Measurements from ENCODE around the gene DMBX1. TPM values are rescaled to one million over a fixed set of nuclear protein-coding genes. Genes with fewer than 3 reads are reported as not detected.

Gene DMBX1
- total and polyA plus RNA-seq, 9 of the 15 experiments (the other 6 are each of a cell fraction or from before 2014, with no cell fraction given), result 0.25 to 4.3 (median 1.0) TPM

- TF ChIP-seq, protein P1, sequence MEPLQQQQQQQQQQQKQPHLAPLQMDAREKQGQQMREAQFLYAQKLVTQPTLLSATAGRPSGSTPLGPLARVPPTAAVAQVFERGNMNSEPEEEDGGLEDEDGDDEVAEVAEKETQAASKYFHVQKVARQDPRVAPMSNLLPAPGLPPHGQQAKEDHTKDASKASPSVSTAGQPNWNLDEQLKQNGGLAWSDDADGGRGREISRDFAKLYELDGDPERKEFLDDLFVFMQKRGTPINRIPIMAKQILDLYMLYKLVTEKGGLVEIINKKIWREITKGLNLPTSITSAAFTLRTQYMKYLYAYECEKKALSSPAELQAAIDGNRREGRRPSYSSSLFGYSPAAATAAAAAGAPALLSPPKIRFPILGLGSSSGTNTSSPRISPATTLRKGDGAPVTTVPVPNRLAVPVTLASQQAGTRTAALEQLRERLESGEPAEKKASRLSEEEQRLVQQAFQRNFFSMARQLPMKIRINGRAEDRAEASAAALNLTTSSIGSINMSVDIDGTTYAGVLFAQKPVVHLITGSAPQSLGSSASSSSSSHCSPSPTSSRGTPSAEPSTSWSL (CRISPR knock-in tag; IDR thresholded peaks at IDR 0.05; ENCODE audit: borderline replicate concordance), result no peak
- TF ChIP-seq NR2C2 (CRISPR knock-in tag; IDR thresholded peaks at IDR 0.05) (peak; percentile 92), NR2C2 (tag; IDR thresholded peaks at IDR 0.05) (peak; percentile 97), ZSCAN32 (CRISPR knock-in tag; IDR thresholded peaks at IDR 0.05) (no peak), ZBTB17 (CRISPR knock-in tag; IDR thresholded peaks at IDR 0.05) (peak; percentile 71; the same call in 1 of the 2 replicates), SMARCC2 (IDR thresholded peaks at IDR 0.05; ENCODE audit: low read depth) (peak; percentile 76), POLR2G (IDR thresholded peaks at IDR 0.05; ENCODE audit: low read depth, low read length) (no peak), ZBTB9 (CRISPR knock-in tag; IDR thresholded peaks at IDR 0.05) (no peak; the same call in 1 of the 2 replicates), ZNF584 (CRISPR knock-in tag; IDR thresholded peaks at IDR 0.05; ENCODE audit: low read depth) (no peak), SRSF9 (IDR thresholded peaks at IDR 0.05; ENCODE audit: borderline replicate concordance, low read depth, low read length) (no peak), RBM25 (IDR thresholded peaks at IDR 0.05; ENCODE audit: low read depth, low read length, severe bottlenecking) (peak; percentile 41), BHLHE40 (IDR thresholded peaks at IDR 0.05; ENCODE audit: low read length) (peak; percentile 44; the same call in 1 of the 2 replicates), DPF2 (IDR thresholded peaks at IDR 0.05) (peak; percentile 92), ZNF699 (CRISPR knock-in tag; IDR thresholded peaks at IDR 0.05; ENCODE audit: insufficient replicate concordance) (no peak), CCAR2 (IDR thresholded peaks at IDR 0.05; ENCODE audit: low read depth, low read length) (no peak), CBX1 (IDR thresholded peaks at IDR 0.05; ENCODE audit: low read depth) (peak; percentile 97; the same call in 1 of the 2 replicates), CREB1 (IDR thresholded peaks at IDR 0.05) (peak; percentile 56), CREB1 (CRISPR knock-in tag; IDR thresholded peaks at IDR 0.05) (peak; percentile 84)
- TF ChIP-seq, protein P2, sequence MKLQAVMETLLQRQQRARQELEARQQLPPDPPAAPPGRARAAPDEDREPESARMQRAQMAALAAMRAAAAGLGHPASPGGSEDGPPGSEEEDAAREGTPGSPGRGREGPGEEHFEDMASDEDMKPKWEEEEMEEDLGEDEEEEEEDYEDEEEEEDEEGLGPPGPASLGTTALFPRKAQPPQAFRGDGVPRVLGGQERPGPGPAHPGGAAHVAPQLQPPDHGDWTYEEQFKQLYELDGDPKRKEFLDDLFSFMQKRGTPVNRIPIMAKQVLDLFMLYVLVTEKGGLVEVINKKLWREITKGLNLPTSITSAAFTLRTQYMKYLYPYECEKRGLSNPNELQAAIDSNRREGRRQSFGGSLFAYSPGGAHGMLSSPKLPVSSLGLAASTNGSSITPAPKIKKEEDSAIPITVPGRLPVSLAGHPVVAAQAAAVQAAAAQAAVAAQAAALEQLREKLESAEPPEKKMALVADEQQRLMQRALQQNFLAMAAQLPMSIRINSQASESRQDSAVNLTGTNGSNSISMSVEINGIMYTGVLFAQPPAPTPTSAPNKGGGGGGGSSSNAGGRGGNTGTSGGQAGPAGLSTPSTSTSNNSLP (IDR thresholded peaks at IDR 0.05; ENCODE audit: borderline replicate concordance, low read depth, low read length), result no peak
- TF ChIP-seq, protein P3, sequence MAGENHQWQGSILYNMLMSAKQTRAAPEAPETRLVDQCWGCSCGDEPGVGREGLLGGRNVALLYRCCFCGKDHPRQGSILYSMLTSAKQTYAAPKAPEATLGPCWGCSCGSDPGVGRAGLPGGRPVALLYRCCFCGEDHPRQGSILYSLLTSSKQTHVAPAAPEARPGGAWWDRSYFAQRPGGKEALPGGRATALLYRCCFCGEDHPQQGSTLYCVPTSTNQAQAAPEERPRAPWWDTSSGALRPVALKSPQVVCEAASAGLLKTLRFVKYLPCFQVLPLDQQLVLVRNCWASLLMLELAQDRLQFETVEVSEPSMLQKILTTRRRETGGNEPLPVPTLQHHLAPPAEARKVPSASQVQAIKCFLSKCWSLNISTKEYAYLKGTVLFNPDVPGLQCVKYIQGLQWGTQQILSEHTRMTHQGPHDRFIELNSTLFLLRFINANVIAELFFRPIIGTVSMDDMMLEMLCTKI (IDR thresholded peaks at IDR 0.05; ENCODE audit: partially characterized antibody), result no peak
- TF ChIP-seq, protein P4, sequence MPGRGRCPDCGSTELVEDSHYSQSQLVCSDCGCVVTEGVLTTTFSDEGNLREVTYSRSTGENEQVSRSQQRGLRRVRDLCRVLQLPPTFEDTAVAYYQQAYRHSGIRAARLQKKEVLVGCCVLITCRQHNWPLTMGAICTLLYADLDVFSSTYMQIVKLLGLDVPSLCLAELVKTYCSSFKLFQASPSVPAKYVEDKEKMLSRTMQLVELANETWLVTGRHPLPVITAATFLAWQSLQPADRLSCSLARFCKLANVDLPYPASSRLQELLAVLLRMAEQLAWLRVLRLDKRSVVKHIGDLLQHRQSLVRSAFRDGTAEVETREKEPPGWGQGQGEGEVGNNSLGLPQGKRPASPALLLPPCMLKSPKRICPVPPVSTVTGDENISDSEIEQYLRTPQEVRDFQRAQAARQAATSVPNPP (IDR thresholded peaks at IDR 0.05; ENCODE audit: borderline replicate concordance, insufficient read depth, insufficient read length), result no peak
Measured at GRCh38 chr1:46442317-46443161, 47.1 kb upstream of the DMBX1 start (continued).
